Pancreas (tissue), 10 donors: ENCODE measurements around the gene C2CD4C. TPM values are rescaled to one million over a fixed set of nuclear protein-coding genes. Genes with fewer than 3 reads are reported as not detected.
"Not testable (repeated sequence)": the region's sequence is repeated elsewhere in the genome, so short reads cannot be mapped to it uniquely, and the experiment has no call there.

Experiments
- ATAC-seq, 4 donors: fragments of 200-7000 bp; cut with Tn5 transposase; one replicate each; pipeline versions ENCODE4 v1.8.0 to v1.9.1; 2020; ENCODE audit warnings: mild to moderate bottlenecking in 4 of 4, moderate library complexity in 4 of 4
- DNase-seq, 6 donors: peaks; one replicate each; pipeline ENCODE4 v3.0.0-alpha.2; 2020
- FAIRE-seq: peaks from 2 replicates; lab custom pipeline; 2012; peaks lifted over from hg19 to GRCh38; lab: Jason Lieb, UNC
- H3K27ac ChIP-seq, 4 donors: fragments of 200-600 bp; sonication (generic); 1 replicate in 3 of 4; 2 replicates in 1 of 4; pipeline versions ENCODE4 v1.5.0 to v1.8.0; 2020
- H3K27me3 ChIP-seq, 4 donors: fragments of 200-600 bp; one replicate each; pipeline ENCODE4 v1.8.0; 2021
- H3K36me3 ChIP-seq, 3 donors: fragments of 200-600 bp; sonication (generic) in 1 of 3; one replicate each; pipeline versions ENCODE4 v1.5.0 to v1.8.0; 2020 to 2021
- H3K4me1 ChIP-seq, 3 donors: fragments of 200-600 bp; one replicate each; pipeline ENCODE4 v1.8.0; 2021
- H3K4me3 ChIP-seq, 4 donors: fragments of 200-600 bp; sonication (generic) in 2 of 4; one replicate each; pipeline versions ENCODE4 v1.5.0 to v1.8.0; 2020 to 2021
- H3K9me3 ChIP-seq, 4 donors: fragments of 200-600 bp; one replicate each; pipeline ENCODE4 v1.8.0; 2021
- WGBS, 2 donors: extraction: QIAGEN DNeasy Blood & Tissue Kit; methylation state at CpG; one replicate each; pipeline ENCODE4 v1.1.7; 2013; 5-methylcytosine and 5-hydroxymethylcytosine counted together
- intact Hi-C, 3 donors: fragments of 100-400 bp; cut with DNase I; formaldehyde crosslinking; loops; one replicate each; pipeline versions ENCODE4 v1.11.1 to v1.14.2; 2022
- polyA plus RNA-seq, 2 donors: library from polyadenylated mRNA; stranded (reverse); fragments of 200-250 nt; gene quantifications; one replicate each; pipeline ENCODE4 v1.2.3, GENCODE V29; 2013
- total RNA-seq, 6 donors: library from RNA; stranded (reverse); fragmentation: NEBNext Ultra II Directional in 4 of 6; extraction: Animal tissue kit (Norgen Biotek cat#: 25700) in 4 of 6; gene quantifications; one replicate each; pipeline versions ENCODE4 v1.2.1 to v1.2.4, GENCODE V29; 2021 to 2023
- TF ChIP-seq, protein P1 (sequence below), 4 donors: fragments of 200-600 bp; sonication (generic) in 3 of 4; IDR thresholded peaks; one replicate each; pipeline versions ENCODE4 v1.5.0 to v1.8.0; 2021; ENCODE audit warnings: antibody characterized with exemption in 4 of 4
- donor health status: healthy with polysubstance abuse.
- donor health status: DM: no; HTN: no; CAD: no; lungs with moderate emphysema.
- donor health status: DM: no; HTN: no; CAD: no.
- donor health status: control.
- donor health status: control.
- donor health status: Bipolar disorder and iron deficiency.
- donor health status: DM: yes; HTN: yes; CAD: no.
- donor health status: DM: no; HTN: no; CAD: no.
- donor health status: DM: no; HTN: no; CAD: no.
- donor health status: DM: yes; HTN: yes; CAD: no.

Gene C2CD4C
- total and polyA plus RNA-seq, 8 donors: 0.16 to 2.1 (median 0.90) TPM

DNA sequence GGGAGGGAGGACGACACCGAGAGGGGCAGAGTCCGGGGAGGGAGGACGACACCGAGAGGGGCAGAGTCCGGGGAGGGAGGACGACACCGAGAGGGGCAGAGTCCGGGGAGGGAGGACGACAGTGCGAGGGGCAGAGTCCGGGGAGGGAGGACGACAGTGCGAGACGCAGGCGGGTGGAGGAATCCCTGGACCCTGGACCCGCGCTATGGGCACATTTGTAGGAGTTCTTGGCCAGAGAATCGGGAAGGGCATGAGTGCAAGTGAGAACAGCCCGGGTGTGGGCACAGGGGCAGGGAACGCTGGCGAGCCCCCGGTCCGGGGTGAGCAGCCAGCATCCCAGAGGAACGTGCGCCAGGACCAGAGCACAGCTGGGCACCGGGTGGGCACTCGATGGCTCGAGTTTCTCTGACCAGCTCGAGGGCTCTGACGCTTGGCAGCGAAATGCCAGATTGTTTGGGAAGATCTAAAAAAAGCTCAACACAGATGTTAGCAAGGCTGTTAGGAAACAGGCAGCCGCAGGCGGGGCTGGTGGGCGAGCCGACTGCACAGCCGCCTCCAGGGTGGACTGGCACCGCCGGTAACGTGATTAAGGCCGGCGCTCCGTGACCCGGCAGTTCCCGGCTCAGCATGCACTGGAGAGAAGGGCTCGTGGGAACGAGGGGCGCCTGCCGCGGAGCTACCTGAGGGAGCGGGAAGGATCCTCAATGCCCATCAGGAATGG, 17.9 kb upstream of the C2CD4C start:
- Histone ChIP-seq H3K4me1 (no peaks in the 10 kb centered on the region), H3K27me3 (no peaks in the 10 kb centered on the region), H3K9me3 (no peaks in the 10 kb centered on the region), H3K27ac (no peak overlapping the region), H3K4me3 (no peak overlapping the region), H3K36me3 (no peaks in the 10 kb centered on the region)
- DNase-seq (peak in 1 of 6 donors; percentile 39), ATAC-seq (no peak), FAIRE-seq (no peak)
- WGBS, 2 donors: 89 to 90% methylated on average over 45 to 48 of the region's 51 CpGs
- TF ChIP-seq, protein P1, sequence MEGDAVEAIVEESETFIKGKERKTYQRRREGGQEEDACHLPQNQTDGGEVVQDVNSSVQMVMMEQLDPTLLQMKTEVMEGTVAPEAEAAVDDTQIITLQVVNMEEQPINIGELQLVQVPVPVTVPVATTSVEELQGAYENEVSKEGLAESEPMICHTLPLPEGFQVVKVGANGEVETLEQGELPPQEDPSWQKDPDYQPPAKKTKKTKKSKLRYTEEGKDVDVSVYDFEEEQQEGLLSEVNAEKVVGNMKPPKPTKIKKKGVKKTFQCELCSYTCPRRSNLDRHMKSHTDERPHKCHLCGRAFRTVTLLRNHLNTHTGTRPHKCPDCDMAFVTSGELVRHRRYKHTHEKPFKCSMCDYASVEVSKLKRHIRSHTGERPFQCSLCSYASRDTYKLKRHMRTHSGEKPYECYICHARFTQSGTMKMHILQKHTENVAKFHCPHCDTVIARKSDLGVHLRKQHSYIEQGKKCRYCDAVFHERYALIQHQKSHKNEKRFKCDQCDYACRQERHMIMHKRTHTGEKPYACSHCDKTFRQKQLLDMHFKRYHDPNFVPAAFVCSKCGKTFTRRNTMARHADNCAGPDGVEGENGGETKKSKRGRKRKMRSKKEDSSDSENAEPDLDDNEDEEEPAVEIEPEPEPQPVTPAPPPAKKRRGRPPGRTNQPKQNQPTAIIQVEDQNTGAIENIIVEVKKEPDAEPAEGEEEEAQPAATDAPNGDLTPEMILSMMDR (IDR thresholded peaks at IDR 0.05): no peak
- intact Hi-C loops: no loop called here

DNA sequence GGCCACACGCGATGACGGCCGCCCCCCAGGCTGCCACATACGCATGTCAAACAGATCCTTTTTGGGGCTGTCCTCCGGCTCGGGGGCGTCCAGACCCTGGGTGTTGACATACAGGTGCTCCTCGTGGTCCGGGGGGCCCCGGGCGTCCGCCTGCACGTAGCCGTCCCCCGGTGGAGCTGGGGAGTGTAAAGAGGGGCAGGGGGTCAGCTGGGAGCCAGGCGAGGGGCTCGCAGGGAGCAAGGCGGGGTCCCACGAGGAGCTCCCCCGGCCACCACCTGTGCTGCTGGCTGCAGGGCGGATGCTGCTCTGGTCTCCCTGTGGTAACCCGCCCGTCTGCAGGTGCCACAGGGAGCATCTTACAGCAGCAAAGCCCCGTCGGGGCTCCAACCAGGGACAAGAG, 16.1 kb upstream of the C2CD4C start:
- intact Hi-C loops: no loop called here
- no peak for FAIRE-seq
- DNase-seq: peak in 2 of 6 donors; percentile 46 to 65
- Histone ChIP-seq H3K4me1 (no peaks in the 10 kb centered on the region), H3K4me3 (no peak overlapping the region), H3K36me3 (peaks cover 0 to 3% (median 0%) of the 10 kb centered on the region in 3 donors), H3K9me3 (no peaks in the 10 kb centered on the region), H3K27ac (no peak overlapping the region), H3K27me3 (no peaks in the 10 kb centered on the region)
- ATAC-seq: peak in 1 of 4 donors; percentile 20
- WGBS, 2 donors: 94 to 96% methylated on average over 26 of the region's 26 CpGs
- TF ChIP-seq, protein P1 (IDR thresholded peaks at IDR 0.05): no peak

DNA sequence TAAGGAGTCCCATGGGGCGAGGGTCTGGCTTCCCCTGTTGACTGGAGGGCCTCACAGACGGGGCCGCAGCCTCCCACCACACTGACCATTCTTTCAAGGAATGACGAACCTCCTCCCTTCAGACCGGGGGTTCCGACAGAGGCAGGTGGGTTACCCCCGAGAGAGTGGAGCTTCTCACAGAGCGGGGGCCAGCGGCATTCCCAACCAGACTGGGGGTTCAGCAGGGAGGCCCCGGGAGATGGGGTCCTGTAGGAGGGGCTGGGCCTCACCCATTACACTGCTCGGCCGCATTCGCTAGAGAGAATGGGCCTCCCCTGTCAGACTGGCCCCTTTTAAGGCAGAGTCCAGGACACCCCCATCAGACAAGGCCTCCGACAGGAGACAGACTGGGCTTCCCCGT, 15.6 kb upstream of the C2CD4C start:
- TF ChIP-seq, protein P1 (IDR thresholded peaks at IDR 0.05): no peak
- H3K27me3 ChIP-seq: no peaks in the 10 kb centered on the region
- DNase-seq (peak in 1 of 6 donors; percentile 45), ATAC-seq (peak in 1 of 4 donors; percentile 21), FAIRE-seq (no peak)
- H3K4me1 ChIP-seq: no peaks in the 10 kb centered on the region
- H3K36me3 ChIP-seq: peaks cover 0 to 3% (median 0%) of the 10 kb centered on the region in 3 donors
- no peaks in the 10 kb centered on the region for H3K9me3 ChIP-seq
- intact Hi-C loops: no loop called here
- 95% methylated on average over 15 of the region's 15 CpGs for WGBS, 2 donors
- H3K4me3 ChIP-seq: no peak overlapping the region
- H3K27ac ChIP-seq: no peak overlapping the region

DNA sequence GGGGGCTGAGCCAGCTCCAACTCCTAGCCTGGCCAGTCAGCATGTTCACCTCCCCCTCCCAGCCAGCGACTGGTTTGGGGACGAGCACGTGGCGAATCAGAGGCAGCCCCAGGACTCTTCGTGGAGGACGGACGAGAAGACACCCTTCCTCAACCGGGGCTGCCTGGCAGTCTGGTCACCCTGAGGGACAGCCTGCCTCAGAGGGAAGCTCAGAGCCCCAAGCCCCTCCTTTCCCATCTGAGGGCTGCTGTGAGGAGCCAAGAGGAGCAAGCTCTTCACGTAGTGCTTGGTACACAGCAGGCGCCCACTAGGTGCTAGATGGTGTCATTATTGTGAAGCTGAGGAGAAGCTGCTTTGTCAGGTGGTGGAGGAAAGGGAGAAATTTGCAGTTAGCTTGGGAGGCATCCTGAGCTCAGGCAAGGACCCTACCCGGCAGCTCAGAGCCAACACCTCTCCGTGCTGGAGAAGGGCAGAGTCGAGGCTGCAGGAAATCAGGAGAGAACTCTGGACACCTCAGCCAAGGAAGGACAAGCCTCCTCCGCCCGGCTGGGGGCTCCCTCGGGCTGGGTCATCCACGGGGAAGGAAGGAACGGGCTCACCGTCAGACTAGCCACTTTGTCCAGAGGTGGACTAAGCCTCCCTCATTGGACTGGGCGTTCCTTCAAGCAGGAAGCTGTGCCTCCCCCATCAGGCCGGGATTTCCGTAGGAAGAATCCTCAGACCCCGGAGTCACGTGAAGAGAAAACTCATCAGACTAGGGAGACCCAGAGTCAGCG, 14.9 kb upstream of the C2CD4C start:
- DNase-seq (peak in 1 of 6 donors; percentile 45), ATAC-seq (no peak), FAIRE-seq (no peak)
- Histone ChIP-seq H3K27me3 (no peaks in the 10 kb centered on the region), H3K27ac (no peak overlapping the region), H3K9me3 (no peaks in the 10 kb centered on the region), H3K4me1 (no peaks in the 10 kb centered on the region), H3K4me3 (no peak overlapping the region), H3K36me3 (peaks cover 0 to 4% (median 3%) of the 10 kb centered on the region in 3 donors)
- WGBS, 2 donors: 92% methylated on average over 25 of the region's 25 CpGs
- intact Hi-C loops: no loop called here
- TF ChIP-seq, protein P1 (IDR thresholded peaks at IDR 0.05): no peak

DNA sequence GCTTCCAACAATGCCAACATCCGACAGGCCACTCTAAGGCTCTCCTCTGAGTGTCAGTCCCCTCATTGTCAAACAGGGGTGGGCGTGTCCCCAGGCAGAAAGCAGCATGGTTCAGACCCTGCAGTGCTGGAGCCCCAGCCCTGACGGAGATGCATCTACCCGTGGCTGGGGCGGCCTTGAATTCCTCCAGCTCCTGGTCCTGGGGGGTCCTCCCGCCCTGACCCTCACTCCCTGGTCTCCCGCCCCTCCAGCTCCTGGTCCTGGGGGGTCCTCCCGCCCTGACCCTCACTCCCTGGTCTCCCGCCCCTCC, 13.9 kb upstream of the C2CD4C start:
- intact Hi-C loops, H3K27me3 ChIP-seq, H3K36me3 ChIP-seq, ATAC-seq, H3K4me3 ChIP-seq, H3K27ac ChIP-seq, H3K9me3 ChIP-seq, DNase-seq, FAIRE-seq, H3K4me1 ChIP-seq: not testable (repeated sequence)
- WGBS, 2 donors: 86 to 91% methylated on average over 7 of the region's 9 CpGs
